ENCODE measurements around the gene GABRB3. TPM values are rescaled to one million over a fixed set of nuclear protein-coding genes. Genes with fewer than 3 reads are reported as not detected.
A peak's percentile ranks its signal among the peaks of the same experiment; 100 is the strongest.

GABRB3 gene
- total RNA-seq, 3 donors from 2014 or later = 0.52 to 3.2 (median 3.1) TPM

DNA sequence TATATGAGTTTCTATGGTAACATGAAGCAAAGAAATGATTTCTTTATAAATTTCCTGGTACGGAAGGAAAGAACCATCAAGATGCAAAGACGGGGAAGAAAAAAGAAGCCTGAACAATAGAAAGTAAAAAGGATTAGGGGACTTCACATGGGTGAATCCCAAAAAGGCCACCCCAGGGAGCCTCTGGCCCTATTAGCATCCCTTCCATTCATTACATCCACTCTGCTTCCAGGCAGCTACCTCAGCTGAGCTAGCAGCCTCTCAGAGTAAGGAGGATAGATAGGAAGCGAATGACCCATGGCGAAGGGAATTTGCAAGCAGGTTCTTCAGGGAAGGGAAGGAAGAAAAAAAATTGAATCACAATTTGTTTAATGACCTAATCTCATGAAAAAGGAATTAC is 81.6 kb downstream of the GABRB3 start:
- no peaks in the 10 kb centered on the region for H3K4me1 ChIP-seq (ENCODE audit: low read depth)
- no peak for DNase-seq
- ATAC-seq = no peak
- no peaks in the 10 kb centered on the region for H3K36me3 ChIP-seq (ENCODE audit: low read depth)
- no peak overlapping the region for H3K4me3 ChIP-seq
- peaks cover 81% of the 10 kb centered on the region for H3K9me3 ChIP-seq
- no peak for TF ChIP-seq CTCF (IDR thresholded peaks at IDR 0.05)
- intact Hi-C loops (cut with DNase I, micrococcal nuclease) = no loop called here

- H3K4me3 ChIP-seq = no peak overlapping the region
- H3K4me1 ChIP-seq (ENCODE audit: low read depth) = no peaks in the 10 kb centered on the region
- intact Hi-C loops (cut with DNase I, micrococcal nuclease) = no loop called here
- no peak for DNase-seq
- H3K9me3 ChIP-seq = peaks cover 81% of the 10 kb centered on the region
- no peak for ATAC-seq
- no peaks in the 10 kb centered on the region for H3K36me3 ChIP-seq (ENCODE audit: low read depth)
- TF ChIP-seq CTCF (IDR thresholded peaks at IDR 0.05) = no peak
Measured at GRCh38 chr15:26690778-26691177, 82.1 kb downstream of the GABRB3 start.

DNA sequence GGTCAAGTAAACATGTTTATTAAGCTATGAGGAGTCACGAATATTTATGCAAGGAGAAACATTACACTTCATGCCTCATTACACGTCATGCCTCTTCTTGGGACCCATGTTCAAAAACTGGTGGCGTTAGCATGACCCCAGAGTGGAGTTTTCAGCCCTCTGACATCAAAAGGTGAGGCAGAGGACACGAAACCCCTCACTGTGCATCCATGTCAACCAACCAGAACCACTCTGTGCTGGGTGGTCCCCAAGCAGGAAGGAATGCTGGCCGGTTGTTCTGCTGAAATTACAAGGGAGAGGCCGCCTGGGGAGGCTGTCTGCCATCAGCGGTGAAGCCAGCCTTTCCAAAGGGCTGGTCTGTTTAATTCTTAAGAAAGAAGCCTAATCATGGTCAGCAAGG is 83.4 kb downstream of the GABRB3 start:
- Histone ChIP-seq H3K36me3 (ENCODE audit: low read depth) (no peaks in the 10 kb centered on the region), H3K9me3 (peaks cover 77% of the 10 kb centered on the region), H3K4me1 (ENCODE audit: low read depth) (no peaks in the 10 kb centered on the region), H3K4me3 (no peak overlapping the region)
- DNase-seq = no peak
- ATAC-seq = no peak
- TF ChIP-seq CTCF (IDR thresholded peaks at IDR 0.05) = no peak
- intact Hi-C loops (cut with DNase I, micrococcal nuclease) = no loop called here

- no peak for ATAC-seq
- H3K4me1 ChIP-seq (ENCODE audit: low read depth) = no peaks in the 10 kb centered on the region
- intact Hi-C loops (cut with DNase I, micrococcal nuclease) = no loop called here
- no peak for TF ChIP-seq CTCF (IDR thresholded peaks at IDR 0.05)
- H3K9me3 ChIP-seq = peaks cover 73% of the 10 kb centered on the region
- DNase-seq = no peak
- no peak overlapping the region for H3K4me3 ChIP-seq
- H3K36me3 ChIP-seq (ENCODE audit: low read depth) = no peaks in the 10 kb centered on the region
Measured at GRCh38 chr15:26686547-26687187, 86.2 kb downstream of the GABRB3 start.

- Histone ChIP-seq H3K36me3 (ENCODE audit: low read depth) (no peaks in the 10 kb centered on the region), H3K9me3 (peaks cover 56% of the 10 kb centered on the region), H3K4me3 (no peak overlapping the region), H3K4me1 (ENCODE audit: low read depth) (no peaks in the 10 kb centered on the region)
- ATAC-seq (no peak), DNase-seq (peak in 1 of 3 donors; percentile 33)
- intact Hi-C loops (cut with DNase I, micrococcal nuclease) = no loop called here
- TF ChIP-seq CTCF (IDR thresholded peaks at IDR 0.05) = no peak
Measured at GRCh38 chr15:26682598-26683164, 90.2 kb downstream of the GABRB3 start.
